ENCODE measurements around the gene SH2D3C. TPM values are rescaled to one million over a fixed set of nuclear protein-coding genes. Genes with fewer than 3 reads are reported as not detected.

The SH2D3C gene
- total and polyA plus RNA-seq, 2 of the 4 experiments (the other 2 are of a cell fraction), result under 0.01 to 0.24 TPM

DNA sequence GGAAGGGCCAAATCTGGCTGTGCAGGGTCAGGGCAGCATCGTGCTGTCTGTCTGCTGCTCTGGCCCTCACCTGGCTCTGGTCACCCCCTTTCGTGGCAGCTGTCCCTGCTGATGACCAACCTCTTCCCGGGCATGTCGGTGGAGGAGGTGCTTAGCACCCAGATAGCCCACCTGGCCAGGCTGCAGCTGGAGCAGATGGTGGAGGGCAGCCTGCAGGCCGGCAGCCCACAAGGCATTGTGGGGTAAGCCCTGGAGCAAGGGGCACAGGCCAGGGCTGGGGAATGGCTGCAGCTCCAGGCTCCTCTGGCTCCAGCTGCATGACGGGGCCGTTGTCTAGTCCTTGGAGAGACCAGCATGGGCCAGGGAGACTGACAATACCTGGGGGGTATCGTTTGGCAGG lies 51.6 kb downstream of the SH2D3C start:
- POLR2A ChIA-PET (ENCODE audit: unreplicated experiment), result no interaction called here
- DNase-seq (no peak), ATAC-seq (ENCODE audit: low read depth) (no peak)
- Histone ChIP-seq H2BK20ac (ENCODE audit: low read depth, low read length) (no peak overlapping the region), H3K9me3 (ENCODE audit: control insufficient read depth, insufficient read depth, low read length) (no peaks in the 10 kb centered on the region), H3K4me3 (ENCODE audit: insufficient read depth, low read depth, low read length) (no peak overlapping the region), H2BK5ac (ENCODE audit: low read depth, low read length, poor library complexity, severe bottlenecking) (no peak overlapping the region), H2AK9ac (replicated peaks; ENCODE audit: low read depth, low read length, poor library complexity) (no peak overlapping the region), H4K8ac (ENCODE audit: low read depth in 2 of 2, low read length in 2 of 2) (no peak overlapping the region), H4K20me1 (ENCODE audit: insufficient read depth, low read length) (no peaks in the 10 kb centered on the region), H3K36me3 (ENCODE audit: control insufficient read depth, insufficient read depth, low read length) (peaks cover 3% of the 10 kb centered on the region; the same call in 1 of the 2 replicates), H4K91ac (ENCODE audit: insufficient read depth, low read depth, low read length) (no peak overlapping the region), H3K27me3 (ENCODE audit: control insufficient read depth, insufficient read depth, low read length) (peaks cover 3% of the 10 kb centered on the region; the same call in 1 of the 2 replicates), H3K4me1 (ENCODE audit: control insufficient read depth, insufficient read depth, low read length) (0 out of 2 replicates have a peak, but pooled peaks cover 1% of the 10 kb centered on the region), H2AK5ac (ENCODE audit: low read depth, low read length) (no peak overlapping the region), H3K14ac (replicated peaks; ENCODE audit: low read depth, low read length) (no peak overlapping the region), H3K4ac (ENCODE audit: low read depth, low read length) (no peak overlapping the region), H3K27ac (ENCODE audit: insufficient read depth, low read length) (no peak overlapping the region), H3K9ac (ENCODE audit: low read depth, low read length) (no peak overlapping the region), H3K23ac (ENCODE audit: low read depth, low read length) (no peak overlapping the region), H2BK15ac (ENCODE audit: low read depth, low read length) (no peak overlapping the region), H3K56ac (ENCODE audit: extremely low read depth, insufficient read depth, low read length) (no peak overlapping the region), H3K18ac (ENCODE audit: low read depth, low read length) (no peak overlapping the region), H3K79me1 (ENCODE audit: low read depth in 1 of 2, low read length in 2 of 2) (no peaks in the 10 kb centered on the region), H3K9me1 (ENCODE audit: insufficient read depth, low read length) (no peaks in the 10 kb centered on the region), H4K5ac (ENCODE audit: low read depth, low read length) (no peak overlapping the region), H3K4me2 (ENCODE audit: low read depth, low read length) (no peak overlapping the region), H2AFZ (replicated peaks; ENCODE audit: low read length, poor library complexity) (no peak overlapping the region), H2BK120ac (ENCODE audit: low read depth, low read length) (no peak overlapping the region)
- dilution Hi-C loops (cut with HindIII; ENCODE audit: low sequenced_read_pairs, unreplicated experiment), result no loop called here
- 73% methylated on average over 6 of the region's 8 CpGs; no CpG with 5 or more reads in 1 of the 2 experiments for WGBS, 2 experiments (ENCODE audit: extremely low coverage in 2 of 2, insufficient read length in 1 of 2)
- intact Hi-C loops (cut with micrococcal nuclease), result no loop called here
- in situ Hi-C loops (cut with MboI; ENCODE audit: low sequenced_read_pairs), result no loop called here
- CTCF ChIA-PET, result no interaction called here
- TF ChIP-seq, protein P1, sequence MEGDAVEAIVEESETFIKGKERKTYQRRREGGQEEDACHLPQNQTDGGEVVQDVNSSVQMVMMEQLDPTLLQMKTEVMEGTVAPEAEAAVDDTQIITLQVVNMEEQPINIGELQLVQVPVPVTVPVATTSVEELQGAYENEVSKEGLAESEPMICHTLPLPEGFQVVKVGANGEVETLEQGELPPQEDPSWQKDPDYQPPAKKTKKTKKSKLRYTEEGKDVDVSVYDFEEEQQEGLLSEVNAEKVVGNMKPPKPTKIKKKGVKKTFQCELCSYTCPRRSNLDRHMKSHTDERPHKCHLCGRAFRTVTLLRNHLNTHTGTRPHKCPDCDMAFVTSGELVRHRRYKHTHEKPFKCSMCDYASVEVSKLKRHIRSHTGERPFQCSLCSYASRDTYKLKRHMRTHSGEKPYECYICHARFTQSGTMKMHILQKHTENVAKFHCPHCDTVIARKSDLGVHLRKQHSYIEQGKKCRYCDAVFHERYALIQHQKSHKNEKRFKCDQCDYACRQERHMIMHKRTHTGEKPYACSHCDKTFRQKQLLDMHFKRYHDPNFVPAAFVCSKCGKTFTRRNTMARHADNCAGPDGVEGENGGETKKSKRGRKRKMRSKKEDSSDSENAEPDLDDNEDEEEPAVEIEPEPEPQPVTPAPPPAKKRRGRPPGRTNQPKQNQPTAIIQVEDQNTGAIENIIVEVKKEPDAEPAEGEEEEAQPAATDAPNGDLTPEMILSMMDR (conservative IDR thresholded peaks at IDR 0.05; ENCODE audit: low read depth, low read length), result no peak
- TF ChIP-seq RFX5 (IDR thresholded peaks at IDR 0.05; ENCODE audit: low read depth, low read length) (no peak), FOS (IDR thresholded peaks at IDR 0.05; ENCODE audit: low read depth, low read length) (no peak), RAD21 (IDR thresholded peaks at IDR 0.05; ENCODE audit: low read length) (no peak), MAFK (IDR thresholded peaks at IDR 0.05; ENCODE audit: low read depth, low read length) (no peak), POLR2A (IDR thresholded peaks at IDR 0.05; ENCODE audit: low read depth, low read length) (no peak), RCOR1 (IDR thresholded peaks at IDR 0.05; ENCODE audit: insufficient replicate concordance, low read length) (no peak), MXI1 (IDR thresholded peaks at IDR 0.05; ENCODE audit: borderline replicate concordance, low read depth, low read length) (no peak), CEBPB (IDR thresholded peaks at IDR 0.05; ENCODE audit: low read depth, low read length) (no peak), SMC3 (IDR thresholded peaks at IDR 0.05; ENCODE audit: low read depth, low read length) (no peak), CHD1 (IDR thresholded peaks at IDR 0.05; ENCODE audit: low read depth, low read length) (no peak), NFE2L2 (IDR thresholded peaks at IDR 0.05; ENCODE audit: low read depth, low read length) (no peak), BHLHE40 (IDR thresholded peaks at IDR 0.05; ENCODE audit: low read depth, low read length) (no peak), MAZ (IDR thresholded peaks at IDR 0.05; ENCODE audit: borderline replicate concordance, low read depth, low read length) (no peak)
- TF ChIP-seq, protein P2, sequence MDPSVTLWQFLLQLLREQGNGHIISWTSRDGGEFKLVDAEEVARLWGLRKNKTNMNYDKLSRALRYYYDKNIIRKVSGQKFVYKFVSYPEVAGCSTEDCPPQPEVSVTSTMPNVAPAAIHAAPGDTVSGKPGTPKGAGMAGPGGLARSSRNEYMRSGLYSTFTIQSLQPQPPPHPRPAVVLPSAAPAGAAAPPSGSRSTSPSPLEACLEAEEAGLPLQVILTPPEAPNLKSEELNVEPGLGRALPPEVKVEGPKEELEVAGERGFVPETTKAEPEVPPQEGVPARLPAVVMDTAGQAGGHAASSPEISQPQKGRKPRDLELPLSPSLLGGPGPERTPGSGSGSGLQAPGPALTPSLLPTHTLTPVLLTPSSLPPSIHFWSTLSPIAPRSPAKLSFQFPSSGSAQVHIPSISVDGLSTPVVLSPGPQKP (IDR thresholded peaks at IDR 0.05; ENCODE audit: borderline replicate concordance, low read depth, low read length), result no peak
- TF ChIP-seq, protein P3, sequence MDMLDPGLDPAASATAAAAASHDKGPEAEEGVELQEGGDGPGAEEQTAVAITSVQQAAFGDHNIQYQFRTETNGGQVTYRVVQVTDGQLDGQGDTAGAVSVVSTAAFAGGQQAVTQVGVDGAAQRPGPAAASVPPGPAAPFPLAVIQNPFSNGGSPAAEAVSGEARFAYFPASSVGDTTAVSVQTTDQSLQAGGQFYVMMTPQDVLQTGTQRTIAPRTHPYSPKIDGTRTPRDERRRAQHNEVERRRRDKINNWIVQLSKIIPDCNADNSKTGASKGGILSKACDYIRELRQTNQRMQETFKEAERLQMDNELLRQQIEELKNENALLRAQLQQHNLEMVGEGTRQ (IDR thresholded peaks at IDR 0.05; ENCODE audit: low read depth, low read length), result no peak
- BruUV-seq (replicated peaks), result no TSS peak

Data from IMR-90 (cell line).